Measurements from ENCODE around the gene NPHP4. TPM values are rescaled to one million over a fixed set of nuclear protein-coding genes. Genes with fewer than 3 reads are reported as not detected.

Gene NPHP4
- total and polyA plus RNA-seq, 9 of the 15 experiments (the other 6 are each of a cell fraction or from before 2014, with no cell fraction given) = 0.52 to 26.2 (median 6.7) TPM

GRCh38 chr1:6004412-6005123, 12.3 kb upstream of the NPHP4 start:
- TF ChIP-seq BCL6 (CRISPR knock-in tag; IDR thresholded peaks at IDR 0.05) (no peak), MCM5 (IDR thresholded peaks at IDR 0.05; ENCODE audit: low read depth) (no peak), HSF4 (CRISPR knock-in tag; IDR thresholded peaks at IDR 0.05; ENCODE audit: borderline replicate concordance) (no peak), ZNF133 (CRISPR knock-in tag; IDR thresholded peaks at IDR 0.05) (no peak)
- Histone ChIP-seq H3K4me2 (ENCODE audit: insufficient read depth, low read length) (no peak overlapping the region), H3K27me3 (ENCODE audit: control insufficient read depth in 2 of 2, insufficient read depth in 2 of 2, low read length in 2 of 2) (no peaks in the 10 kb centered on the region), H3K4me1 (replicated peaks in 1 of 2; ENCODE audit: control insufficient read depth in 2 of 2, insufficient read depth in 2 of 2, low read length in 2 of 2) (peaks cover 22 to 67% of the 10 kb centered on the region in 2 experiments), H3K9ac (ENCODE audit: insufficient read depth in 1 of 2, low read depth in 2 of 2, low read length in 2 of 2) (no peak overlapping the region), H4K20me1 (replicated peaks; ENCODE audit: control insufficient read depth, insufficient read depth, low read length) (peaks cover 40% of the 10 kb centered on the region), H3K36me3 (ENCODE audit: control insufficient read depth, insufficient read depth, low read length) (no peaks in the 10 kb centered on the region), H3K9me1 (ENCODE audit: control insufficient read depth, insufficient read depth, low read length) (peaks cover 6% of the 10 kb centered on the region), H2AFZ (ENCODE audit: low read depth, low read length) (no peak overlapping the region), H3K9me3 (replicated peaks; ENCODE audit: control insufficient read depth, insufficient read depth, low read depth, low read length) (no peaks in the 10 kb centered on the region), H3K27ac (ENCODE audit: extremely low read depth, low read depth, low read length) (no peak overlapping the region), H3K79me2 (ENCODE audit: control insufficient read depth, insufficient read depth, low read length) (no peaks in the 10 kb centered on the region; the same call in 2 of the 3 replicates), H3K4me3 (no peak overlapping the region)
- ChIA-PET POLR2A (interaction anchor here (0.6 to 0.9 kb wide), 3 partner anchors 12 to 58 kb away, joined by 3 read pairs; no protein-coding TSS in a partner anchor), CTCF (ENCODE audit: low intra/inter-chr PET ratio) (no interaction called here)
- no TSS peak for BruUV-seq (replicated peaks)
- ATAC-seq = no peak
- DNase-seq (ENCODE audit: extremely low read depth in 1 of 4, low spot score in 3 of 4) = no peak
- intact Hi-C loops (cut with micrococcal nuclease) = no loop called here
- in situ Hi-C loops (cut with MboI) = no loop called here
- 75% methylated on average over 9 of the region's 11 CpGs for WGBS (ENCODE audit: insufficient coverage, low coverage, missing lambda C conversion rate)
- FAIRE-seq = no peak
